Lower leg skin (tissue), 4 donors: Measurements from ENCODE around the gene RAD9A. TPM values are rescaled to one million over a fixed set of nuclear protein-coding genes. Genes with fewer than 3 reads are reported as not detected.
"Not testable (repeated sequence)": the region's sequence is repeated elsewhere in the genome, so short reads cannot be mapped to it uniquely, and the experiment has no call there.

Experiments used
- DNase-seq, 2 donors: peaks; one replicate each; pipeline ENCODE4 v3.0.0-alpha.2; 2019; ENCODE audit warnings: low spot score in 2 of 2
- H3K4me3 ChIP-seq: fragments of 200-600 bp; sonication (generic); 2 replicates; pipeline ENCODE4 v1.5.1; 2017; ENCODE audit warnings: mild to moderate bottlenecking, low read depth; ENCODE audit not compliant: poor library complexity, severe bottlenecking
- POLR2A ChIP-seq, 2 donors: fragments of 450-650 bp; IDR thresholded peaks; one replicate each; pipeline ENCODE4 v1.6.1; 2016 to 2017; ENCODE audit warnings: antibody characterized with exemption in 2 of 2, mild to moderate bottlenecking in 1 of 2, moderate library complexity in 1 of 2
- WGBS, 2 donors: methylation state at CpG; one replicate each; pipeline ENCODE4 v1.1.5; 2018; 5-methylcytosine and 5-hydroxymethylcytosine counted together
- intact Hi-C: fragments of 100-400 bp; cut with DNase I; formaldehyde crosslinking; loops from one replicate; pipeline ENCODE4 v1.15.0; 2023; ENCODE audit warnings: low total_unique reads
- total RNA-seq, 4 donors: library from RNA; depleted of rRNA; stranded (reverse); fragments of >200 nt; gene quantifications; one replicate each; pipeline ENCODE4 v1.1.0, GENCODE V29; 2016
- TF ChIP-seq, protein P1 (sequence below), 3 donors: fragments of 450-650 bp; IDR thresholded peaks; one replicate each; pipeline ENCODE4 v1.5.1; 2016; ENCODE audit warnings: antibody characterized with exemption in 3 of 3, mild to moderate bottlenecking in 3 of 3, moderate library complexity in 2 of 3

The RAD9A gene
- total RNA-seq, 4 donors from 2014 or later: 24.9 to 28.5 (median 27.2) TPM

DNA sequence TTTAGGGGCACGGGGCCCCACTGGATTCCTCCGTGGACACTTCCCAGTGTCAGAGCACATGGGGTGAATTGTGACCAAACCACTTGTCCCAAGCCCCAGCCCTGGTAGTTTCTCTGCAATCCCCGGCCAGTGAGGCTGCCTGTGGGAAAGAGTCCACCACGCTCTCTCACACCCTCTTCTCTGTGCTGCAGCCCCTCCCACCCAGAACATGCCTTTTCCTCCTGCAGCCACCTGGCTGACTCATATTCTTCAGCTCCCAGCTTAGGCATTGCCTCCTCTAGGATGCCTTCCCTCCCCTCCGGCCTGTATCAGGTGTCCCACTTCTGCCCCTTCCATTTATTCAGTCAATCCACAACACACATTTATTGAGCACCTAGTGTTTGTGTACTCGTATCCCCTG lies 31.1 kb downstream of the RAD9A start:
- TF ChIP-seq POLR2A (IDR thresholded peaks at IDR 0.05): no peak
- TF ChIP-seq, protein P1, sequence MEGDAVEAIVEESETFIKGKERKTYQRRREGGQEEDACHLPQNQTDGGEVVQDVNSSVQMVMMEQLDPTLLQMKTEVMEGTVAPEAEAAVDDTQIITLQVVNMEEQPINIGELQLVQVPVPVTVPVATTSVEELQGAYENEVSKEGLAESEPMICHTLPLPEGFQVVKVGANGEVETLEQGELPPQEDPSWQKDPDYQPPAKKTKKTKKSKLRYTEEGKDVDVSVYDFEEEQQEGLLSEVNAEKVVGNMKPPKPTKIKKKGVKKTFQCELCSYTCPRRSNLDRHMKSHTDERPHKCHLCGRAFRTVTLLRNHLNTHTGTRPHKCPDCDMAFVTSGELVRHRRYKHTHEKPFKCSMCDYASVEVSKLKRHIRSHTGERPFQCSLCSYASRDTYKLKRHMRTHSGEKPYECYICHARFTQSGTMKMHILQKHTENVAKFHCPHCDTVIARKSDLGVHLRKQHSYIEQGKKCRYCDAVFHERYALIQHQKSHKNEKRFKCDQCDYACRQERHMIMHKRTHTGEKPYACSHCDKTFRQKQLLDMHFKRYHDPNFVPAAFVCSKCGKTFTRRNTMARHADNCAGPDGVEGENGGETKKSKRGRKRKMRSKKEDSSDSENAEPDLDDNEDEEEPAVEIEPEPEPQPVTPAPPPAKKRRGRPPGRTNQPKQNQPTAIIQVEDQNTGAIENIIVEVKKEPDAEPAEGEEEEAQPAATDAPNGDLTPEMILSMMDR (IDR thresholded peaks at IDR 0.05): no peak
- intact Hi-C loops: no loop called here
- 53 to 62% methylated on average over 6 of the region's 6 CpGs for WGBS, 2 donors

DNA sequence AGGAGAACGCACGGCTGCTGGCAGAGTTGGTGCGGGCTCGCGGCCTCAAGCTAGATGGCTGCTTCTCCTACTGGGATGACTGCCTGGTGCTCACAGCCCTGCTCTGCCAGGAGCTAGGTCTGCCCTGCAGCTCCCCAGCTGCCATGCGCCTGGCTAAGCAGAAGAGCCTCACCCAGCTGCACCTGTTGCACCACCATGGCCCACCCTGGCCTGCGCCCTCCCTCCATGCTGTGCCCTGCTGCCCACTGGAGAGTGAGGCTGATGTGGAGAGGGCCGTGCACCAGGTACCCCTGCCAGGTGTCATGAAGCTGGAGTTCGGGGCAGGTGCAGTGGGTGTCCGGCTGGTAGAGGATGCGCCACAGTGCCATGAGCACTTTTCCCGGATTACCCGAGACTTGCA lies 31.7 kb downstream of the RAD9A start:
- WGBS, 2 donors: 61 to 72% methylated on average over 8 to 13 of the region's 13 CpGs
- no peak for TF ChIP-seq POLR2A (IDR thresholded peaks at IDR 0.05)
- TF ChIP-seq, protein P1 (IDR thresholded peaks at IDR 0.05): no peak
- intact Hi-C loops: no loop called here
- DNase-seq: no peak
- H3K4me3 ChIP-seq: no peak overlapping the region

More for the DNA sequence above, 31.1 kb downstream of the RAD9A start:
- no peak overlapping the region for H3K4me3 ChIP-seq
- DNase-seq: no peak

DNA sequence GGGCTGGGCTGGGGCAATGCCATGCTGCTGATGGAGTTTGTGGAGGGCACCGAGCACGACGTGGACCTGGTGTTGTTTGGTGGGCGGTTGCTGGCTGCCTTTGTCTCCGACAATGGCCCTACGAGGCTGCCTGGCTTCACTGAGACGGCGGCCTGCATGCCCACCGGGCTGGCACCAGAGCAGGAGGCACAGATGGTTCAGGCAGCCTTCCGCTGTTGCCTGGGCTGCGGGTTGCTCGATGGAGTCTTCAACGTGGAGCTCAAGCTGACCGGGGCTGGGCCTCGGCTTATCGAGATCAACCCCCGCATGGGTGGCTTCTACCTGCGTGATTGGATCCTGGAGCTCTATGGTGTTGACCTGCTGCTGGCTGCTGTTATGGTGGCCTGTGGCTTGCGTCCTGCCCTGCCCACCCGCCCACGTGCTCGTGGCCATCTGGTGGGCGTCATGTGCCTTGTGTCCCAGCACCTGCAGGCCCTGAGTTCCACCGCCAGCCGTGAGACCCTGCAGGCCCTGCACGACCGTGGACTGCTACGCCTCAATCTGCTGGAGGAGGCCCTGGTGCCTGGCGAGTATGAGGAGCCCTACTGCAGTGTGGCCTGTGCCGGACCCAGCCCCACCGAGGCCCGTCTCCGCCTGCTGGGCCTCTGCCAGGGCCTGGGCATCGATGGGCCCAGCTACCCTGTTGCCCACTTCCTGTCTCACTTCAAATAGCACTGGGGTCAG lies 32.3 kb downstream of the RAD9A start:
- TF ChIP-seq, protein P1 (IDR thresholded peaks at IDR 0.05): no peak
- no peak for TF ChIP-seq POLR2A (IDR thresholded peaks at IDR 0.05)
- WGBS, 2 donors: 87 to 90% methylated on average over 13 to 26 of the region's 34 CpGs
- no peak for DNase-seq
- no peak overlapping the region for H3K4me3 ChIP-seq
- intact Hi-C loops: no loop called here

DNA sequence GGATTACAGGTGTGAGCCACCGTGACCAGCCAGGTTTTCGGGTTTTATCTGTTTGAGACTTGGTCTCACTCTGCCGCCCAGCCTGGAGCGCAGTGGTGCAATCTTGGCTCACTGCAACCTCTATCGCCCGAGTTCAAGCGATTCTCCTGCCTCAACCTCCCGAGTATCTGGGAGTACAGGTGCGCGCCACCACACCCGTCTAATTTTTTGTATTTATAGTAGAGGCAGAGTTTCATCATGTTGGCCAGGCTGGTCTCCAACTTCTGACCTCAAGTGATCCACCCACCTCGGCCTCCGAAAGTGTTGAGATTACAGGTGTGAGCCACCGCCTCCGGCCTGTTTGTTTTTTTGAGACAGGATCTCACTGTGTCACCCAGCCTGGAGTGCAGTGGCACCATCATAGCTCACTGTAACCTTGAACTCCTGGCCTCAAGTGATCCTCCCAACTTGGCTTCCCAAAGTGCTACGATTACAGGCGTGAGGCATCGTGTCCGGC lies 35.6 kb downstream of the RAD9A start:
- H3K4me3 ChIP-seq, DNase-seq, intact Hi-C loops: not testable (repeated sequence)
- 72 to 76% methylated on average over 19 of the region's 19 CpGs for WGBS, 2 donors

DNA sequence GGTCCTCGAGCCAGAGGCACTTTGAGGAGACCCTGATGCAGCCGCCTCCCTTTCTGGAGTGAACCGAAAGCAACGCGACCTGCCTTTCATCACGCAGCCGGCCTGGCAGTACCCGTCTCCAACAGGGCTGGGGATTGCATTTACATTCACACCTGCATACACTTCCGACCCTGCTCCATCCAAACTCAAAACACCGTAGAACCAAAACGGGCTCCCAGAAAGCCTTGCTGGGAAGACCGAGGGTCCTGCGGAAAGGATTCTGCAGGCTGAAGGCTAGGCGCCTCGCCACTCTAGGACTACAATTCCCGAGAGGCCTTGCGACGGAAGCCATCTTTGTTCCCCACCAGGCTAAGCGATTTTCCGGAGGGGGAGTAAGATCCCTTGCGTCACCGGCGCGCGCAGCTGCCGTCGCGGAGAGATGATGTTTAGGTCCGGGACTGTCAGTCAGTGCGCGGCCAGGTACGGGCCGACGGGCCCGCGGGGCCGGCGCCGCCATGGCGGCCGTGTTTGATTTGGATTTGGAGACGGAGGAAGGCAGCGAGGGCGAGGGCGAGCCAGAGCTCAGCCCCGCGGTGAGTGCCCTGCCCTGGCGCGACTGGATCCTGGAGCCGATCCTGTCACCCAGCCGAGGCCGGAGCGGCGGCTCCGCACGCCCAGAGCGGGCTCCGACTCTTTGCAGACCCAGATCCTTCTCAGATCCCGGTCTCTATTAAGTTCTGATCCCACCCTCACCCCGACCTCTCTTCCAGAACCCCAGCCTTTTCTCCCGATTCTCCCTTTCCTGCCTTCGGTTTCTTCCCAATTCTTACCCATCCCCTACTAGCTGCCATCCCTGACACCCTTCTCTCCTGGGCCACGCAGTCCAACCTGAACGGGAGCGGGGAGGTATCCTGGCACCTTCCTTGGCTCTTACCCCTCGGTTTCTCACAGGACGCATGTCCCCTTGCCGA lies 36.5 kb downstream of the RAD9A start, which contains the start of gene RPS6KB2:
Gene RPS6KB2, plus strand, starts transcription at position 443 of the 950 bp plus-strand sequence. Its CDS starts 52 bp downstream, at position 495.
- H3K4me3 ChIP-seq: peak within 1 kb of the TSS; percentile 82
- peak in 1 of 2 donors; percentile 79 for TF ChIP-seq POLR2A (IDR thresholded peaks at IDR 0.05)
- TF ChIP-seq, protein P1 (IDR thresholded peaks at IDR 0.05): no peak
- DNase-seq: peak; percentile 99 to 100
- 1% methylated on average over 51 to 52 of the region's 68 CpGs for WGBS, 2 donors
- intact Hi-C loops: no loop called here
